Tibial artery (tissue), 4 donors: ENCODE measurements around the gene TMEM259.
A peak's percentile ranks its signal among the peaks of the same experiment; 100 is the strongest.
"Not testable (repeated sequence)": the region's sequence is repeated elsewhere in the genome, so short reads cannot be mapped to it uniquely, and the experiment has no call there.

Experiments
- DNase-seq, 2 donors: peaks; one replicate each; pipeline ENCODE4 v3.0.0-alpha.2; 2019
- H3K27ac ChIP-seq, 2 donors: fragments of 200-600 bp; sonication (generic) in 1 of 2; 1 replicate in 1 of 2; 2 replicates in 1 of 2; pipeline ENCODE4 v1.5.1; 2018 to 2019; ENCODE audit warnings: mild to moderate bottlenecking in 1 of 2
- H3K27me3 ChIP-seq, 2 donors: fragments of 200-600 bp; sonication (generic) in 1 of 2; one replicate each; pipeline versions ENCODE4 v1.5.1 to v1.6.0; 2016 to 2019
- H3K36me3 ChIP-seq, 3 donors: fragments of 200-600 bp; sonication (generic) in 2 of 3; one replicate each; pipeline ENCODE4 v1.5.1; 2016 to 2019; ENCODE audit warnings: mild to moderate bottlenecking in 2 of 3
- H3K4me1 ChIP-seq, 4 donors: fragments of 200-600 bp; sonication (generic) in 2 of 4; 1 replicate in 3 of 4; 2 replicates in 1 of 4; pipeline ENCODE4 v1.5.1; 2016 to 2019
- H3K4me3 ChIP-seq, 2 donors: fragments of 200-600 bp; sonication (generic) in 1 of 2; 1 replicate in 1 of 2; 2 replicates in 1 of 2; pipeline ENCODE4 v1.5.1; 2018 to 2019; ENCODE audit warnings: mild to moderate bottlenecking in 2 of 2
- H3K9me3 ChIP-seq, 3 donors: fragments of 200-600 bp; sonication (generic) in 1 of 3; one replicate each; pipeline ENCODE4 v1.5.1; 2016 to 2019
- intact Hi-C: fragments of 100-400 bp; cut with DNase I; formaldehyde crosslinking; loops from one replicate; pipeline ENCODE4 v1.15.0; 2023; ENCODE audit warnings: low total_unique reads
- TF ChIP-seq, protein P1 (sequence below), 2 experiments: fragments of 200-600 bp in 1 of 2; fragments of 450-650 bp in 1 of 2; IDR thresholded peaks; one replicate each; pipeline ENCODE4 v1.5.1; 2017 to 2019; ENCODE audit warnings: antibody characterized with exemption in 2 of 2, mild to moderate bottlenecking in 1 of 2, moderate library complexity in 1 of 2

Gene TMEM259

DNA sequence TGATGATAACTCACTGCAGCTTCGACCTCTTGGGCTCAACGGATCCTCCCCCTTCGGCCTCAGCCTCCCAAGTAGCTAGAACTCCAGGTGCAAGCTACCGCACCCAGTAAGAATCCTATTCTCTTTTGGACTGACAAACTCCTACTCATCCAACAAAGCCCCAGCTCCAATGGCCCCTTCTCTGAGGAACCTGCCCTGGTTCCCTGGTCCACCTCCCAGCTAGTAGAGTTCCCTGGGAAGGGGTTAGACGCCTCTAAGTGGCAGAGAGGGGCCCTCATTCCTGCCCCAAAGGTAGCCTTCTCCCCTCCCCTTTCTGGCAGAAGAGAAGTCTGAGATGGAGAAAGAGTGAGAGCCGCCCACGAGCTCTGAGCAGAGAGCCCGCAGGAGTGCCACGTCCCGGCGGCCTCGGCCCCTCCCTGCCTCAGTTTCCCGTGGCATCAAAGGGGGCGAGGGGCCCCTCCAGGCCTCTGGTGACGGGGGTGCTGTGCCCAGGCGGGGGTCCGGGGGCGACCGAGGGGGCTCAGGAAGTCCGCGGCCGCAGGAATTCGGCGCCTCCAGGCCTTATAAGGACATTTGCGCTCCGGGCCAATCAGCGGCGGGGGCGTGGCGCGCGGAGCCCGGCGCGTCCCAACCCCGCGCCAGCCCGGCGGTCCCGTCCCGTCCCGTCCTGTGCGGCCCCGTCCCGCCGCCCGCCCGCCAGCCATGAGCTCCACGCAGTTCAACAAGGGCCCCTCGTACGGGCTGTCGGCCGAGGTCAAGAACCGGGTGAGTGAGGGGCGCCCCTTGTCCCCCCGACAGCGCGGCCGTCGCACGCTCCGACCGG, 5.2 kb upstream of the TMEM259 start, which contains the start of gene CNN2:
TSS of gene CNN2 (plus strand) at position 649 of the 823 bp plus-strand sequence. CDS start at position 703, 54 bp downstream.
- intact Hi-C loops, result no loop called here
- TF ChIP-seq, protein P1, sequence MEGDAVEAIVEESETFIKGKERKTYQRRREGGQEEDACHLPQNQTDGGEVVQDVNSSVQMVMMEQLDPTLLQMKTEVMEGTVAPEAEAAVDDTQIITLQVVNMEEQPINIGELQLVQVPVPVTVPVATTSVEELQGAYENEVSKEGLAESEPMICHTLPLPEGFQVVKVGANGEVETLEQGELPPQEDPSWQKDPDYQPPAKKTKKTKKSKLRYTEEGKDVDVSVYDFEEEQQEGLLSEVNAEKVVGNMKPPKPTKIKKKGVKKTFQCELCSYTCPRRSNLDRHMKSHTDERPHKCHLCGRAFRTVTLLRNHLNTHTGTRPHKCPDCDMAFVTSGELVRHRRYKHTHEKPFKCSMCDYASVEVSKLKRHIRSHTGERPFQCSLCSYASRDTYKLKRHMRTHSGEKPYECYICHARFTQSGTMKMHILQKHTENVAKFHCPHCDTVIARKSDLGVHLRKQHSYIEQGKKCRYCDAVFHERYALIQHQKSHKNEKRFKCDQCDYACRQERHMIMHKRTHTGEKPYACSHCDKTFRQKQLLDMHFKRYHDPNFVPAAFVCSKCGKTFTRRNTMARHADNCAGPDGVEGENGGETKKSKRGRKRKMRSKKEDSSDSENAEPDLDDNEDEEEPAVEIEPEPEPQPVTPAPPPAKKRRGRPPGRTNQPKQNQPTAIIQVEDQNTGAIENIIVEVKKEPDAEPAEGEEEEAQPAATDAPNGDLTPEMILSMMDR (IDR thresholded peaks at IDR 0.05), result no peak
- Histone ChIP-seq H3K27ac (peak within 1 kb of the TSS; percentile 98 to 99), H3K27me3 (no peaks in the 10 kb centered on the region), H3K4me1 (peaks cover 0 to 62% (median 42%) of the 10 kb centered on the region in 4 donors), H3K9me3 (no peaks in the 10 kb centered on the region), H3K36me3 (peaks cover 0 to 15% (median 0%) of the 10 kb centered on the region in 3 donors), H3K4me3 (peak within 1 kb of the TSS; percentile 81 to 94)
- peak; percentile 77 to 92 for DNase-seq

DNA sequence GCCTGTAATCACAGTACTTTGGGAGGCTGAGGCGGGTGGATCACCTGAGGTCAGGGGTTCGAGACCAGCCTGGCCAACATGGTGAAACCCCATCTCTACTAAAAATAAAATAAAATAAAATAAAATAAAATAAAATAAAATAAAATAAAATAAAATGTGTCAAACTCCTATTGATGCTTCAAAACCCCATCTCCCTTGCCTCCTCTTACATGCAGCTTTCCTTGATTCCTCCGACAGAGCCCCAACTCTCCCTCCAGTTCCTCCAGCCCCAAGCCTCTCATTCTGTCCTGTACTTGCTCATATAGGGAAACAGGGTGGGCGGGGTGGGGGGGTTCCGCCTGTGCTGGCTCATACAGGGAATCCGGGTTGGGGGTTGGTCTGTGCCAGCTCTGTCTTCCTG, 4.2 kb upstream of the TMEM259 start:
- H3K27me3 ChIP-seq, H3K36me3 ChIP-seq, DNase-seq, H3K4me3 ChIP-seq, H3K9me3 ChIP-seq, intact Hi-C loops: not testable (repeated sequence)
- Histone ChIP-seq H3K4me1 (peaks cover 0 to 54% (median 38%) of the 10 kb centered on the region in 4 donors), H3K27ac (peak overlapping the region; percentile 98 to 99)

DNA sequence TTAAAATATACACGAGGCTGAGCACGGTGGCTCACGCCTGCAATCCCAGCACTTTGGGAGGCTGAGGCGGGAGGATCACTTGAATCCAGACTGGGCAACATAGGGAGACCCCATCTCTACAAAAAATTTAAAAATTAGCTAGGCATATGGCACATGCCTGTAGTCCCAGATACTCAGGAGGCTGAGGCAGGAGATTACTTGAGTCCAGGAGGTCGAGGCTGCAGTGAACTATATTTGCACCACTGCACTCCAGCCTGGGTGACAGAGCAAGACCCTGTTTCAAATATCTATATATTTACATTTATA, 2.9 kb upstream of the TMEM259 start:
- not testable (repeated sequence) for H3K36me3 ChIP-seq, H3K4me3 ChIP-seq, DNase-seq, H3K9me3 ChIP-seq, H3K27me3 ChIP-seq
- intact Hi-C loops, result loop anchor here (5.0 kb wide), 1 partner anchor 78 kb away; the partner anchor contains the start of gene GPX4
- peaks cover 9 to 59% (median 38%) of the 10 kb centered on the region in 4 donors for H3K4me1 ChIP-seq
- peak overlapping the region in 1 of 2 donors; percentile 91 for H3K27ac ChIP-seq

DNA sequence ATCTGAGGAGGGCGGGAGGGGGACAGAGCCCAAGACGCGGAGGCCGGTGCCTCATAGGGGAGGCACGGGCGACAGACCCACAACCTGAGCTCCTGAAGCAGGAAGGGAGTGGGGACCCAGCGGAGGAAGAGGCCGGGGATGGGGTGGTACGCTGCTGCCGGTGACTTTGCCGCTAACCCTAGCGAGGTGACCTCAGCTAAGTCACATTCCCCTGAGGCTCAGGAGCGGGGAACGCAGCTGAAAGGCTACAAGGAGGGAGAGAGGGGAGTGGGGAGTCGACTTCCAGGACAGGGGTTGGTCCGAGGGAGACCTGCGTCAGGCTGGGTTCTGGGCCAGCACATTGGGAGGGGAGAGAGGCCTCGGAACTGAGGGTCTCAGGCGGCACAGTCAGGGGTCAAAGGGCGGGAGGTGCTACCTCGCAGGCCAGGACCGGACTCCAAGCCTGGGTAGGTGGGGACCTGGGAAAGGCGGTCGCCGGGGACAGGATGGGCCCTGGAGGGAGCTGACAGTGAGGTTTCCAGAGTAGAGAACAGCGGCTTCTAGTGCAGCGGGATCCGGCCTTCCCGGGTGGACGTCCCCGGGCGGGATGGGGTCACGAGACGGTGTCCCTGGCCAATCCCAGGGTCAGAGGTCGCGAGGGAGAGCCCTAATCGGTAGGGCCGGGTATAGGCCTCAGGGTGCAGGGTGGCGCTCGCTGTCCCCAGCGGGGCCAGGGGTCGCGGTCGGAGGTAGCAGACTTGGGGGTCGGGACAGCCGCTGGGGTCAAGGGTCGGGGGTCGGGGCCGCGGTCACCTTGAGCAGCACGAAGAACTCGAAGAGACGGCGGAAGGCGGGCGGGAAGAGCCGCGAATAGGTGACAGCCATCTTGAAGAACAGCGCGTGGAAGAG, 699 bp downstream of the TMEM259 start:
- H3K4me1 ChIP-seq, result peaks cover 12 to 82% (median 63%) of the 10 kb centered on the region in 4 donors
- no peak for DNase-seq
- H3K27ac ChIP-seq, result peak overlapping the region; percentile 91
- intact Hi-C loops, result loop anchor here (5.0 to 10.0 kb wide), 2 partner anchors 82 to 155 kb away; partner anchors contain the start of genes GPX4 and SBNO2
- no peaks in the 10 kb centered on the region for H3K9me3 ChIP-seq
- H3K27me3 ChIP-seq, result no peaks in the 10 kb centered on the region
- H3K4me3 ChIP-seq, result peak overlapping the region; percentile 91 to 96
- TF ChIP-seq, protein P1 (IDR thresholded peaks at IDR 0.05), result no peak
- peaks cover 0 to 7% (median 0%) of the 10 kb centered on the region in 3 donors for H3K36me3 ChIP-seq

DNA sequence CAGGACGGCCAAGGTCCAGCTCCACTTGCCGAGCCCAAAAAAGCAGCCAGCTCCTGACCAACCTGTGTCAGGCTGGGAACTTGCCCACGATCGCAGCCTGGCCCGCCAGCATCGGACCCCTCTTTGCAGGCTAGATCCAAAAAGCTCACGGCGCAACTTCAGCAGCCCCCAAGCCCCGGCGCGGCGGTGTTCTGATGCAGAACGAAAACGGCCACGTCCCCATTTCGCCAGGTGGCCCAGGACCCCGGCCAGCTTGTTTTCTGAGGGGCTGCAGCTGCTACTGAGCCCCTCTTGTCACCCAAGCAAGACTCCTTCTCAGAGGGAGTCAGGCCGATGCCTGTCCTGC, 1.3 kb downstream of the TMEM259 start:
- intact Hi-C loops, result loop anchor here (10.0 kb wide), 1 partner anchor 155 kb away; the partner anchor contains the start of gene SBNO2
- DNase-seq, result no peak
- peaks cover 12 to 79% (median 64%) of the 10 kb centered on the region in 4 donors for H3K4me1 ChIP-seq
- peaks cover 0 to 13% (median 6%) of the 10 kb centered on the region in 3 donors for H3K36me3 ChIP-seq
- TF ChIP-seq, protein P1 (IDR thresholded peaks at IDR 0.05), result no peak
- H3K9me3 ChIP-seq, result no peaks in the 10 kb centered on the region
- peak overlapping the region; percentile 91 to 96 for H3K4me3 ChIP-seq
- H3K27me3 ChIP-seq, result no peaks in the 10 kb centered on the region
- peak overlapping the region; percentile 91 for H3K27ac ChIP-seq

DNA sequence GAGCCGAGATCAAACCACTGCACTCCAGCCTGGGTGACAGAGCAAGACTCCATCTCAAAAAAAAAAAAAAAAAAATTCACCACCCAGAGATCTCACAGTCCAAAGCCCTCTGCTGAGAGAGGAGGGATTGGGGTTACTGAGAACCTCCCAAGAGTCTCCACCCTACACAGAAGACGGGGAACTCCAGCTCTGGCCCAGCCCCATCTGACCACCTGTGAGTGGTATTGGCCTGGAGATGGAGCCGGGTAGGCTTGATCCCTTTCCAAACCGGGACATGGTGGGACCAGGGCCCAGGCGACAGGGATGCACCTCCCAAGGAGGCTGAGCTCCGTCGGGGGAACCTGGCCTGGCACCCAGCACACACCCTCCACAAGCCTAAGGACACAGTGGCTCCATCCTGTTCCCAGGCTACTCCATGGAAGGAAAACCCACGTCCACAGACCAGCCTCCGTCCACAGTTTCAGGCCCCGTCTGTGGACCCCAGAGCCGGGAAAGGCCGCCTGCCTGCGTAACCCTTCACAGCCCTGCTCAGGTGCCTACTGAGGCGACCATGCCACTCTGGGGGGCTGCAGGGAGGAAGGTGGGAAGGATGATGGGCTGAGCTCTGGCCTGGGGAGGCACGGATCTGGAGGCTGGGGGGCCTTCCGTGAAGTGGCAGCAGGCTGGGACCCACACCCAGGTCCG, 1.8 kb downstream of the TMEM259 start:
- intact Hi-C loops, result loop anchor here (10.0 kb wide), 1 partner anchor 156 kb away; the partner anchor contains the start of gene SBNO2
- H3K4me3 ChIP-seq, result peak overlapping the region; percentile 91 to 96
- TF ChIP-seq, protein P1 (IDR thresholded peaks at IDR 0.05), result no peak
- no peak for DNase-seq
- peak overlapping the region in 1 of 2 donors; percentile 91 for H3K27ac ChIP-seq
- no peaks in the 10 kb centered on the region for H3K27me3 ChIP-seq
- no peaks in the 10 kb centered on the region for H3K9me3 ChIP-seq
- H3K36me3 ChIP-seq, result peaks cover 0 to 18% (median 11%) of the 10 kb centered on the region in 3 donors
- peaks cover 12 to 78% (median 64%) of the 10 kb centered on the region in 4 donors for H3K4me1 ChIP-seq
